Measurements from ENCODE around the gene MBD6.
"Not testable (repeated sequence)": the region's sequence is repeated elsewhere in the genome, so short reads cannot be mapped to it uniquely, and the experiment has no call there.

DNA sequence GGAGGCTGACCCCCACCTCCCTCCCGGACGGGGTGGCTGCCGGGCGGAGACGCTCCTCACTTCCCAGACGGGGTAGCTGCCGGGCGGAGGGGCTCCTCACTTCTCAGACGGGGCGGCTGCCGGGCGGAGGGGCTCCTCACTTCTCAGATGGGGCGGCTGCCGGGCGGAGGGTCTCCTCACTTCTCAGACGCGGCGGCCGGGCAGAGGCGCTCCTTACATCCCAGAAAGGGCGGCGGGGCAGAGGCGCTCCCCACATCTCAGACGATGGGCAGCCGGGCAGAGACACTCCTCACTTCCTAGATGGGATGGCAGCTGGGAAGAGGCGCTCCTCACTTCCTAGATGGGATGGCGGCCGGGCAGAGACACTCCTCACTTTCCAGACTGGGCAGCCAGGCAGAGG lies 14.8 kb upstream of the MBD6 start:
- TF ChIP-seq EZH2 (IDR thresholded peaks at IDR 0.05; ENCODE audit: low read depth, low read length, severe bottlenecking) = not testable (repeated sequence)
- TF ChIP-seq, protein P1, sequence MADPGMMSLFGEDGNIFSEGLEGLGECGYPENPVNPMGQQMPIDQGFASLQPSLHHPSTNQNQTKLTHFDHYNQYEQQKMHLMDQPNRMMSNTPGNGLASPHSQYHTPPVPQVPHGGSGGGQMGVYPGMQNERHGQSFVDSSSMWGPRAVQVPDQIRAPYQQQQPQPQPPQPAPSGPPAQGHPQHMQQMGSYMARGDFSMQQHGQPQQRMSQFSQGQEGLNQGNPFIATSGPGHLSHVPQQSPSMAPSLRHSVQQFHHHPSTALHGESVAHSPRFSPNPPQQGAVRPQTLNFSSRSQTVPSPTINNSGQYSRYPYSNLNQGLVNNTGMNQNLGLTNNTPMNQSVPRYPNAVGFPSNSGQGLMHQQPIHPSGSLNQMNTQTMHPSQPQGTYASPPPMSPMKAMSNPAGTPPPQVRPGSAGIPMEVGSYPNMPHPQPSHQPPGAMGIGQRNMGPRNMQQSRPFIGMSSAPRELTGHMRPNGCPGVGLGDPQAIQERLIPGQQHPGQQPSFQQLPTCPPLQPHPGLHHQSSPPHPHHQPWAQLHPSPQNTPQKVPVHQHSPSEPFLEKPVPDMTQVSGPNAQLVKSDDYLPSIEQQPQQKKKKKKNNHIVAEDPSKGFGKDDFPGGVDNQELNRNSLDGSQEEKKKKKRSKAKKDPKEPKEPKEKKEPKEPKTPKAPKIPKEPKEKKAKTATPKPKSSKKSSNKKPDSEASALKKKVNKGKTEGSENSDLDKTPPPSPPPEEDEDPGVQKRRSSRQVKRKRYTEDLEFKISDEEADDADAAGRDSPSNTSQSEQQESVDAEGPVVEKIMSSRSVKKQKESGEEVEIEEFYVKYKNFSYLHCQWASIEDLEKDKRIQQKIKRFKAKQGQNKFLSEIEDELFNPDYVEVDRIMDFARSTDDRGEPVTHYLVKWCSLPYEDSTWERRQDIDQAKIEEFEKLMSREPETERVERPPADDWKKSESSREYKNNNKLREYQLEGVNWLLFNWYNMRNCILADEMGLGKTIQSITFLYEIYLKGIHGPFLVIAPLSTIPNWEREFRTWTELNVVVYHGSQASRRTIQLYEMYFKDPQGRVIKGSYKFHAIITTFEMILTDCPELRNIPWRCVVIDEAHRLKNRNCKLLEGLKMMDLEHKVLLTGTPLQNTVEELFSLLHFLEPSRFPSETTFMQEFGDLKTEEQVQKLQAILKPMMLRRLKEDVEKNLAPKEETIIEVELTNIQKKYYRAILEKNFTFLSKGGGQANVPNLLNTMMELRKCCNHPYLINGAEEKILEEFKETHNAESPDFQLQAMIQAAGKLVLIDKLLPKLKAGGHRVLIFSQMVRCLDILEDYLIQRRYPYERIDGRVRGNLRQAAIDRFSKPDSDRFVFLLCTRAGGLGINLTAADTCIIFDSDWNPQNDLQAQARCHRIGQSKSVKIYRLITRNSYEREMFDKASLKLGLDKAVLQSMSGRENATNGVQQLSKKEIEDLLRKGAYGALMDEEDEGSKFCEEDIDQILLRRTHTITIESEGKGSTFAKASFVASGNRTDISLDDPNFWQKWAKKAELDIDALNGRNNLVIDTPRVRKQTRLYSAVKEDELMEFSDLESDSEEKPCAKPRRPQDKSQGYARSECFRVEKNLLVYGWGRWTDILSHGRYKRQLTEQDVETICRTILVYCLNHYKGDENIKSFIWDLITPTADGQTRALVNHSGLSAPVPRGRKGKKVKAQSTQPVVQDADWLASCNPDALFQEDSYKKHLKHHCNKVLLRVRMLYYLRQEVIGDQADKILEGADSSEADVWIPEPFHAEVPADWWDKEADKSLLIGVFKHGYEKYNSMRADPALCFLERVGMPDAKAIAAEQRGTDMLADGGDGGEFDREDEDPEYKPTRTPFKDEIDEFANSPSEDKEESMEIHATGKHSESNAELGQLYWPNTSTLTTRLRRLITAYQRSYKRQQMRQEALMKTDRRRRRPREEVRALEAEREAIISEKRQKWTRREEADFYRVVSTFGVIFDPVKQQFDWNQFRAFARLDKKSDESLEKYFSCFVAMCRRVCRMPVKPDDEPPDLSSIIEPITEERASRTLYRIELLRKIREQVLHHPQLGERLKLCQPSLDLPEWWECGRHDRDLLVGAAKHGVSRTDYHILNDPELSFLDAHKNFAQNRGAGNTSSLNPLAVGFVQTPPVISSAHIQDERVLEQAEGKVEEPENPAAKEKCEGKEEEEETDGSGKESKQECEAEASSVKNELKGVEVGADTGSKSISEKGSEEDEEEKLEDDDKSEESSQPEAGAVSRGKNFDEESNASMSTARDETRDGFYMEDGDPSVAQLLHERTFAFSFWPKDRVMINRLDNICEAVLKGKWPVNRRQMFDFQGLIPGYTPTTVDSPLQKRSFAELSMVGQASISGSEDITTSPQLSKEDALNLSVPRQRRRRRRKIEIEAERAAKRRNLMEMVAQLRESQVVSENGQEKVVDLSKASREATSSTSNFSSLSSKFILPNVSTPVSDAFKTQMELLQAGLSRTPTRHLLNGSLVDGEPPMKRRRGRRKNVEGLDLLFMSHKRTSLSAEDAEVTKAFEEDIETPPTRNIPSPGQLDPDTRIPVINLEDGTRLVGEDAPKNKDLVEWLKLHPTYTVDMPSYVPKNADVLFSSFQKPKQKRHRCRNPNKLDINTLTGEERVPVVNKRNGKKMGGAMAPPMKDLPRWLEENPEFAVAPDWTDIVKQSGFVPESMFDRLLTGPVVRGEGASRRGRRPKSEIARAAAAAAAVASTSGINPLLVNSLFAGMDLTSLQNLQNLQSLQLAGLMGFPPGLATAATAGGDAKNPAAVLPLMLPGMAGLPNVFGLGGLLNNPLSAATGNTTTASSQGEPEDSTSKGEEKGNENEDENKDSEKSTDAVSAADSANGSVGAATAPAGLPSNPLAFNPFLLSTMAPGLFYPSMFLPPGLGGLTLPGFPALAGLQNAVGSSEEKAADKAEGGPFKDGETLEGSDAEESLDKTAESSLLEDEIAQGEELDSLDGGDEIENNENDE (IDR thresholded peaks at IDR 0.05; ENCODE audit: insufficient replicate concordance, low read length) = not testable (repeated sequence)

Data from H1 (cell line).